ENCODE data around the gene CFAP92.

CFAP92 gene

DNA sequence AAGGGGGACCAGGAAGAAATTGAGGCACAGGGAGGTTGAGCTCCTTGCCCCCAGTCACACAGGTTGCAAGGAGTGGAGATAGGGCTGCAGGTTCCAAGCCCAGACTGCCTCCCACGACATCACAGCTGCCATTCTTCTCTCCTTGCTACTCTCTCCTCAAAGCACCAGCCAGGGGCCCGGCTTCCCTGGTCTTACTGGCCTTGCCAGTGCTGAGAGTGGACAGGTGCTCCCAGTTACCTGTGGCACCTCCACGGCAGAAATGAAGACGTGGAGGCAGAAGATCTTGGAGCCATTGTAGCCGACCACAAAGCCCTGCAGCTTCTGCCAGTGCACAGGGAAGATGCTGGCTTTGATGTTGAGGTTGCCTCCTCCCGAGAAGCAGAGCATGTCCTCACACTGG lies 132.4 kb downstream of the CFAP92 start:
- no peak for DNase-seq

Data from NCI-H1092 (cell line).